ENCODE measurements around the gene CXCR6.
A peak's percentile ranks its signal among the peaks of the same experiment; 100 is the strongest.
"Not testable (repeated sequence)": the region's sequence is repeated elsewhere in the genome, so short reads cannot be mapped to it uniquely, and the experiment has no call there.

CXCR6 gene

DNA sequence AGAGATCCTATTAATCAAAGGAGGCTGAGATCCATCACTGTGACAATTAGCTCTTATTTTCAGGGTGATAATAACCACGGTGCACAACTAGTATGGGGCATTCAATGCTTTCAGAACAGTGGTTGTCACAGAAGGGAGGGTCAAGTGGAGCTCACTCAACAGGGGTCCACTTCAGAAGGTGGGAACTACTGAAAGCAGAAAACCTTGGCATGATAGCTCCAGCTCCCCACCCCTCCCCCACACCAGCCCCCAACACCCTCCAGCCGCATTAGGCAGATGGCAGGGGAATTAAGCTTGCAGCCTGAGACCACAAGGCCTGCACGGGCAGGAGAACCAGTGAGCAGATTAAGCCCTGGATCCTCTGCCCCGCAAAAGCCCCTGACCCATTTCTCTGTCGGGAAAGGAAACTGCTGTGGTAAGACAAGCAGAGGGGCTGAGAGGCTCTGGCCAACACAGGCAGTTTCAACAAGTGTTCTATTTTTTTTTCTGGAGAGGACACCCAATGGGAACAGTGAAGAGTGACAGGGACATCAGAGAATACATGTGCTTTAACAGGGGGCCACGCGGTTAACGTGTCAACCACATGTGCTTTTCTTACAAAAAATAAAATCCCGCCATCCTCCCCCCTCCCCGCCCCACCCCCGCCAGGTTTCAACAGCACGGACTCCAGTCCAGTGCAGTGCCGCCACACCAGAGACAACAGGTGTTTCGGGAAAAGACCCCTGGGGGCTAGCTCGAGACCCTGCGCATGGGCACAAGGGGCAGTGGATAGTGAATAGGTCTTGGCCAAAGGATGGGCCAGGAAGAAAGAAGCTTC, 51.4 kb downstream of the CXCR6 start:
- Histone ChIP-seq H3K9me3 (ENCODE audit: low read length) (no peaks in the 10 kb centered on the region), H2AFZ (ENCODE audit: low read depth, low read length) (peak overlapping the region; percentile 95), H3K4me1 (ENCODE audit: insufficient read depth, low read length) (peaks cover 10% of the 10 kb centered on the region), H3K4me3 (ENCODE audit: low read length) (peak overlapping the region; percentile 84), H3K27me3 (ENCODE audit: insufficient read depth, low read length) (peaks cover 7% of the 10 kb centered on the region), H3K36me3 (ENCODE audit: insufficient read depth, low read length) (no peaks in the 10 kb centered on the region)

- peaks cover 10% of the 10 kb centered on the region for H3K4me1 ChIP-seq (ENCODE audit: insufficient read depth, low read length)
- H2AFZ ChIP-seq (ENCODE audit: low read depth, low read length): peak within 1 kb of the TSS; percentile 95
- no peaks in the 10 kb centered on the region for H3K36me3 ChIP-seq (ENCODE audit: insufficient read depth, low read length)
- H3K4me3 ChIP-seq (ENCODE audit: low read length): peak within 1 kb of the TSS; percentile 84
- H3K27me3 ChIP-seq (ENCODE audit: insufficient read depth, low read length): peaks cover 13% of the 10 kb centered on the region
- H3K9me3 ChIP-seq (ENCODE audit: low read length): no peaks in the 10 kb centered on the region
Observed at GRCh38 chr3:45995236-45996192, 52.2 kb downstream of the CXCR6 start, which contains the start of gene FYCO1. Gene FYCO1, minus strand, starts transcription at chr3:45995824. Its CDS starts 10,914 bp downstream, at chr3:45984910.

DNA sequence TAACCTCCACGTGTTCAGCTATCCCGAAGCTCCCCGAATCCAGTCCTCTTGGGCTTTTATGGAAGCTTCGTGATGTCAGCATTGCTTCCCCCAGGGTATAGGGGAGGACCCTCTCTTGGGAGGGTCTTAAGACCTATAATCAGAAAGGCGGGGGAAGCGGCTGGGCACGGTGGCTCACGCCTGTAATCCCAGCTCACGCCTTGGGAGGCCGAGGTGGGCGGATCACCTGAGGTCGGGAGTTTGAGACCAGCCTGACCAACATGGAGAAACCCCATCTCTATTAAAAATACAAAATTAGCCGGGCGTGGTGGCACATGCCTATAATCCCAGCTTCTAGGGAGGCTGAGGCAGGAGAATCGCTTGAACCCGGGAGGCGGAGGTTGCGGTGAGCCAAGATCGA, 54.2 kb downstream of the CXCR6 start:
- H3K9me3 ChIP-seq (ENCODE audit: low read length); H3K4me1 ChIP-seq (ENCODE audit: insufficient read depth, low read length); H3K4me3 ChIP-seq (ENCODE audit: low read length); H3K36me3 ChIP-seq (ENCODE audit: insufficient read depth, low read length); H2AFZ ChIP-seq (ENCODE audit: low read depth, low read length): not testable (repeated sequence)
- H3K27me3 ChIP-seq (ENCODE audit: insufficient read depth, low read length): peaks cover 17% of the 10 kb centered on the region

DNA sequence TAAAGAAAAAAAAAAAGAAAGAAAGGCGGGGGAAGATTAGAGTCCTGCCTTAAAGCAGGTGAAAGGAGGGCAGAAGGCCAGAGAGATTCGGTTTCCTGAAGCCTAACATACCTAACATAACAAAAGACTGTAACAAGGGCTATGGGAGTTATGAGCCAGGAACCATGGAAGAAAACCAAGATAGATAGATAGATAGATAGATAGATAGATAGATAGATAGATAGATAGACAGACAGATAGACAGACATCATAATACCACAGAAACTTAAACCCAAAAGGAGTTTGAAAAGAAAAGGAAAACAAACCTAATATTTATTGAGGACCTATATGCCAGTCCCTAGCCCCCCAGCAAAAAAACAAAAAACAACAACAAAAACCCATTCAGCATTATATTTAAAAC, 54.7 kb downstream of the CXCR6 start:
- Histone ChIP-seq H2AFZ (ENCODE audit: low read depth, low read length) (no peak overlapping the region), H3K27me3 (ENCODE audit: insufficient read depth, low read length) (peaks cover 17% of the 10 kb centered on the region), H3K4me3 (ENCODE audit: low read length) (no peak overlapping the region), H3K36me3 (ENCODE audit: insufficient read depth, low read length) (no peaks in the 10 kb centered on the region), H3K9me3 (ENCODE audit: low read length) (no peaks in the 10 kb centered on the region), H3K4me1 (ENCODE audit: insufficient read depth, low read length) (peaks cover 10% of the 10 kb centered on the region)
